DOHH2 (cell line): ENCODE measurements around the gene FAM149A.
A peak's percentile ranks its signal among the peaks of the same experiment; 100 is the strongest.

Experiments
- H3F3A ChIP-seq: fragments of 200-600 bp; sonication (generic), shearing (Covaris generic); 2 replicates; pipeline ENCODE4 v1.6.0; 2016; ENCODE audit warnings: antibody characterized with exemption, mild to moderate bottlenecking; ENCODE audit not compliant: control insufficient read depth, insufficient read depth
- H3K27ac ChIP-seq: fragments of 200-600 bp; sonication (generic); 2 replicates; pipeline ENCODE4 v1.5.1; 2014; ENCODE audit warnings: low read depth, mild to moderate bottlenecking, low read length, moderate library complexity
- H3K27me3 ChIP-seq: fragments of 200-600 bp; sonication (generic); 2 replicates; pipeline ENCODE4 v1.6.1; 2014; ENCODE audit warnings: mild to moderate bottlenecking, low read length, mixed read lengths; ENCODE audit not compliant: control insufficient read depth
- H3K36me3 ChIP-seq: fragments of 200-600 bp; sonication (generic); 2 replicates; pipeline ENCODE4 v1.6.1; 2014; ENCODE audit warnings: mild to moderate bottlenecking, low read length, moderate library complexity, mixed read lengths; ENCODE audit not compliant: control insufficient read depth
- H3K4me1 ChIP-seq: fragments of 200-600 bp; sonication (generic); 2 replicates; pipeline ENCODE4 v1.6.1; 2014; ENCODE audit warnings: mild to moderate bottlenecking, low read length, mixed read lengths; ENCODE audit not compliant: control insufficient read depth
- H3K4me2 ChIP-seq: fragments of 200-600 bp; sonication (generic); 2 replicates; pipeline ENCODE4 v1.6.0; 2014; ENCODE audit warnings: mild to moderate bottlenecking, low read length, moderate library complexity
- H3K4me3 ChIP-seq: fragments of 200-600 bp; sonication (generic); 2 replicates; pipeline ENCODE4 v1.5.1; 2014; ENCODE audit warnings: mild to moderate bottlenecking, low read length, mixed read lengths
- H3K79me2 ChIP-seq: fragments of 200-600 bp; sonication (generic); 2 replicates; pipeline ENCODE4 v1.6.1; 2014; ENCODE audit warnings: mild to moderate bottlenecking, low read length, mixed read lengths; ENCODE audit not compliant: control insufficient read depth
- H3K9me2 ChIP-seq: fragments of 200-600 bp; sonication (generic); replicated peaks from 2 replicates; pipeline ENCODE4 v1.6.1; 2014; ENCODE audit warnings: mild to moderate bottlenecking, low read length, mixed read lengths; ENCODE audit not compliant: control insufficient read depth
- H3K9me3 ChIP-seq: fragments of 200-600 bp; sonication (generic); 2 replicates; pipeline ENCODE4 v1.6.1; 2014; ENCODE audit warnings: antibody characterized with exemption, low read length, mixed read lengths; ENCODE audit not compliant: control insufficient read depth, insufficient read depth
- H4K20me1 ChIP-seq: fragments of 200-600 bp; sonication (generic); 2 replicates; pipeline ENCODE4 v1.6.0; 2014; ENCODE audit warnings: low read depth, mild to moderate bottlenecking, antibody characterized with exemption, low read length, moderate library complexity; ENCODE audit not compliant: control insufficient read depth, insufficient read depth
- EZH2phosphoT487 ChIP-seq: fragments of 200-600 bp; sonication (generic); IDR thresholded peaks from 2 replicates; pipeline ENCODE4 v1.6.1; 2017; ENCODE audit warnings: borderline replicate concordance, mild to moderate bottlenecking, antibody characterized with exemption, low read length, moderate library complexity, mixed read lengths
- TF ChIP-seq, protein P1 (sequence below): fragments of 200-600 bp; sonication (generic); IDR thresholded peaks from one replicate; pipeline ENCODE4 v1.5.1; 2014; ENCODE audit warnings: antibody characterized with exemption, mild to moderate bottlenecking, low read depth, low read length; ENCODE audit not compliant: poor library complexity, severe bottlenecking

Gene FAM149A

DNA sequence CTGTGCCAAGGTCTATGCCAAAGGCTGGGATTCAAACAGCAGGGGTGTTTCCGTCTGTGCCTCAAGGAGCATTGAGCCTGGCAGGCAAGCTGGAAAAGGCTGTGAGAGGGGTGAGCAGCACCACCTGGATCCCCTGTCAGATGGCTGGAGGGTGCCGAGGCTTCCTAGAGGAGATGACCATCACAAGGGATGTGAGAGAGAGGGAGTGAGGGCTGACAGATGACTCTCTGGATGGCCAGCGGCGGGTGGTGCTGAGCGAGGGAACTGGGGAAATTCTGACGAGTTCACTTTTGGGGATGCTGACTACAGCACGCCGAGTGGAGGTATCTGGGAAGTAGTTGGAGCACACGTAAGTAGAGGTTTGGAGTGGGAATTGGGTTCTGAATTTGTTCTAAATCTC is 64.2 kb downstream of the FAM149A start:
- H3K9me3 ChIP-seq, result no peaks in the 10 kb centered on the region
- no peaks in the 10 kb centered on the region for H3K9me2 ChIP-seq
- no peaks in the 10 kb centered on the region for H4K20me1 ChIP-seq
- H3F3A ChIP-seq, result no peaks in the 10 kb centered on the region; the same call in 1 of the 2 replicates
- H3K36me3 ChIP-seq, result no peaks in the 10 kb centered on the region
- no peak overlapping the region for H3K27ac ChIP-seq
- peaks cover 19% of the 10 kb centered on the region for H3K4me1 ChIP-seq
- H3K4me2 ChIP-seq, result no peak overlapping the region
- no peak overlapping the region for H3K4me3 ChIP-seq
- no peaks in the 10 kb centered on the region for H3K27me3 ChIP-seq
- H3K79me2 ChIP-seq, result no peaks in the 10 kb centered on the region
- no peak for TF ChIP-seq EZH2phosphoT487
- TF ChIP-seq, protein P1, sequence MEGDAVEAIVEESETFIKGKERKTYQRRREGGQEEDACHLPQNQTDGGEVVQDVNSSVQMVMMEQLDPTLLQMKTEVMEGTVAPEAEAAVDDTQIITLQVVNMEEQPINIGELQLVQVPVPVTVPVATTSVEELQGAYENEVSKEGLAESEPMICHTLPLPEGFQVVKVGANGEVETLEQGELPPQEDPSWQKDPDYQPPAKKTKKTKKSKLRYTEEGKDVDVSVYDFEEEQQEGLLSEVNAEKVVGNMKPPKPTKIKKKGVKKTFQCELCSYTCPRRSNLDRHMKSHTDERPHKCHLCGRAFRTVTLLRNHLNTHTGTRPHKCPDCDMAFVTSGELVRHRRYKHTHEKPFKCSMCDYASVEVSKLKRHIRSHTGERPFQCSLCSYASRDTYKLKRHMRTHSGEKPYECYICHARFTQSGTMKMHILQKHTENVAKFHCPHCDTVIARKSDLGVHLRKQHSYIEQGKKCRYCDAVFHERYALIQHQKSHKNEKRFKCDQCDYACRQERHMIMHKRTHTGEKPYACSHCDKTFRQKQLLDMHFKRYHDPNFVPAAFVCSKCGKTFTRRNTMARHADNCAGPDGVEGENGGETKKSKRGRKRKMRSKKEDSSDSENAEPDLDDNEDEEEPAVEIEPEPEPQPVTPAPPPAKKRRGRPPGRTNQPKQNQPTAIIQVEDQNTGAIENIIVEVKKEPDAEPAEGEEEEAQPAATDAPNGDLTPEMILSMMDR, result no peak

DNA sequence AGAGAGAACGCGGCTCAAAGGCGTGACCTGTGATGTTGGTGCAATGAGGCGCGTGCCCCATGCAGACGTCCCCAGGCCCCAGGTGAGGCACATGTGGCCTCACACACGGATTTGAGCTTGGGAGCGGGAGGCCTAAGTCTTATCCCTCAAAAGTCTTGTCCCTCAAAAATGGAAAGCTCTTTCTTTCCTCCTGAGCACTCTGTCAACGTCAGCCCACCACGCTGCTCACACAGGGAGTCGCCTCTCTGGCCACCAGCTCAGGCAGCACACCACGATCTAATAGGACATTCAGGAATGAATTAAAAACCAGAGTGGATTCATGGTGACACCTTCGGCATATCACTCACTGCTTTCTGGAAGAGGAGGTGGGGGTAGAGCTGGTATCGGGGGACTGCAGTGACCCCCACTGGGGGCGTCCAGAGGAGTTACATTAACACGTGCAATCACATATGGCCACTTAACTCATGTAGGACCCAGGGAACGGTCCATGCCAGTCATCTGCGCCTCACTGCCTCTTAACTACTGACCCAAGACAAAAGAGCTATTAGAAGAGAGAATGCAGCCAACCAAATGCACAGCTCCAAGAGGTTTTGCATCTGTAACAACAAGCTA is 64.9 kb downstream of the FAM149A start:
- Histone ChIP-seq H3F3A (no peaks in the 10 kb centered on the region; the same call in 1 of the 2 replicates), H3K36me3 (no peaks in the 10 kb centered on the region), H3K9me2 (no peaks in the 10 kb centered on the region), H3K27ac (no peak overlapping the region), H3K4me3 (no peak overlapping the region), H3K4me1 (peaks cover 19% of the 10 kb centered on the region), H3K4me2 (no peak overlapping the region), H3K79me2 (no peaks in the 10 kb centered on the region), H3K27me3 (no peaks in the 10 kb centered on the region), H4K20me1 (no peaks in the 10 kb centered on the region), H3K9me3 (no peaks in the 10 kb centered on the region)
- no peak for TF ChIP-seq EZH2phosphoT487
- TF ChIP-seq, protein P1, result no peak

DNA sequence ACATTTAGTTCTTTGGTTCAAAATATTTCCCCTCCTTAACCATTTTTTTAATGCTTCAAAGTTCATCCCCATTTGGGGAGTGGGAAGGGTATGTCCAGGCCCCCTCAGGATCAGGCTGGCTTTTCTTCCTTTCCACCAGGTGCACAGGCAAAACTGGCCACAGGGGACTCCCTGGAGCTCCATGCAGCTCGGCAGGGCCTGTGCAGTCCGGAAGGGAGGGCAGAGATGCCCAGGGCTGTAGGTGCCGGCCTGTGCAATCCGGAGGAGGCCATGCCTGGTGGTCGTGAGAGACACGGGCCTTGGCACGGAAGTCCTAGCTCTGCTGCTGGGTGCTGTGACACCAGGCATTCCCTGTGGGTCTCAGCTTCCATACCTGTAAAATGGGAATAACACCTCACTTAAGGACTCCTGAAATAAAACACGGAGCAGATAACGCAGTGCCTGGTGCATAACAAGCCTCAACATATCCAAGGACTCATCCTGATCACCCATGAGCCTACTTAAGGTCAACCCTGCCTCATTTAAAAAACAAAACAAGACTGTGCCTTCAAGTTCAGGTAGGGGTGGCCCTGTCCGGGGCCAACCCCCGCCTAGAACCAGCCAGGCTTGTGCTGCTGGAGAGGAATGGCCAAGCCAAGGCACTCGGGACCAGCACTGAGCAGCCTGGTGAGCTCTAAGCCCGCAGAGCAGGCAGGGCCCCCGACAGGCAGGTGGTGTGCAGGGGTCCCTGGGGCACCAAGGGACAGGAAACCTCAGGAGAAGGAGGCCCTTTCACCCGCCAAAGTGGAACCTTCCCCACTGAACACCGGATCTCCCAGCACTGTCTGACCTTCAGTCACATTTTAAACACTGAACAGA is 65.7 kb downstream of the FAM149A start:
- H3K4me2 ChIP-seq, result peak overlapping the region; percentile 23
- H3K79me2 ChIP-seq, result no peaks in the 10 kb centered on the region
- no peak overlapping the region for H3K4me3 ChIP-seq
- H3K9me3 ChIP-seq, result no peaks in the 10 kb centered on the region
- H3K36me3 ChIP-seq, result no peaks in the 10 kb centered on the region
- no peaks in the 10 kb centered on the region for H3K9me2 ChIP-seq
- peaks cover 19% of the 10 kb centered on the region for H3K4me1 ChIP-seq
- no peaks in the 10 kb centered on the region for H3K27me3 ChIP-seq
- H3F3A ChIP-seq, result no peaks in the 10 kb centered on the region; the same call in 1 of the 2 replicates
- H4K20me1 ChIP-seq, result no peaks in the 10 kb centered on the region
- no peak for TF ChIP-seq EZH2phosphoT487
- TF ChIP-seq, protein P1, result no peak
- H3K27ac ChIP-seq, result no peak overlapping the region
